ENCODE measurements around the gene FAM180A.

FAM180A gene

GRCh38 chr7:135692055-135692454 is 56.6 kb downstream of the FAM180A start:
- no peak for DNase-seq (ENCODE audit: low read depth)

GRCh38 chr7:135690566-135690965 is 58.0 kb downstream of the FAM180A start:
- no peak for DNase-seq (ENCODE audit: low read depth)
- no peak overlapping the region for H3K4me3 ChIP-seq (ENCODE audit: low read depth, low read length)
- TF ChIP-seq, protein P1, sequence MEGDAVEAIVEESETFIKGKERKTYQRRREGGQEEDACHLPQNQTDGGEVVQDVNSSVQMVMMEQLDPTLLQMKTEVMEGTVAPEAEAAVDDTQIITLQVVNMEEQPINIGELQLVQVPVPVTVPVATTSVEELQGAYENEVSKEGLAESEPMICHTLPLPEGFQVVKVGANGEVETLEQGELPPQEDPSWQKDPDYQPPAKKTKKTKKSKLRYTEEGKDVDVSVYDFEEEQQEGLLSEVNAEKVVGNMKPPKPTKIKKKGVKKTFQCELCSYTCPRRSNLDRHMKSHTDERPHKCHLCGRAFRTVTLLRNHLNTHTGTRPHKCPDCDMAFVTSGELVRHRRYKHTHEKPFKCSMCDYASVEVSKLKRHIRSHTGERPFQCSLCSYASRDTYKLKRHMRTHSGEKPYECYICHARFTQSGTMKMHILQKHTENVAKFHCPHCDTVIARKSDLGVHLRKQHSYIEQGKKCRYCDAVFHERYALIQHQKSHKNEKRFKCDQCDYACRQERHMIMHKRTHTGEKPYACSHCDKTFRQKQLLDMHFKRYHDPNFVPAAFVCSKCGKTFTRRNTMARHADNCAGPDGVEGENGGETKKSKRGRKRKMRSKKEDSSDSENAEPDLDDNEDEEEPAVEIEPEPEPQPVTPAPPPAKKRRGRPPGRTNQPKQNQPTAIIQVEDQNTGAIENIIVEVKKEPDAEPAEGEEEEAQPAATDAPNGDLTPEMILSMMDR (IDR thresholded peaks at IDR 0.05; ENCODE audit: control insufficient read depth, extremely low read depth, insufficient read depth), result no peak

More at GRCh38 chr7:135692055-135692454, 56.6 kb downstream of the FAM180A start:
- no peak overlapping the region for H3K4me3 ChIP-seq (ENCODE audit: low read depth, low read length)
- TF ChIP-seq, protein P1 (IDR thresholded peaks at IDR 0.05; ENCODE audit: control insufficient read depth, extremely low read depth, insufficient read depth), result no peak

GRCh38 chr7:135687466-135687865 is 61.1 kb downstream of the FAM180A start:
- TF ChIP-seq, protein P1 (IDR thresholded peaks at IDR 0.05; ENCODE audit: control insufficient read depth, extremely low read depth, insufficient read depth), result no peak
- no peak for DNase-seq (ENCODE audit: low read depth)
- no peak overlapping the region for H3K4me3 ChIP-seq (ENCODE audit: low read depth, low read length)

- no peak overlapping the region for H3K4me3 ChIP-seq (ENCODE audit: low read depth, low read length)
- no peak for DNase-seq (ENCODE audit: low read depth)
- TF ChIP-seq, protein P1 (IDR thresholded peaks at IDR 0.05; ENCODE audit: control insufficient read depth, extremely low read depth, insufficient read depth), result no peak
Observed at GRCh38 chr7:135685306-135686084, 63.1 kb downstream of the FAM180A start.

GRCh38 chr7:135684699-135685098 is 63.9 kb downstream of the FAM180A start:
- DNase-seq (ENCODE audit: low read depth), result no peak
- TF ChIP-seq, protein P1 (IDR thresholded peaks at IDR 0.05; ENCODE audit: control insufficient read depth, extremely low read depth, insufficient read depth), result no peak
- no peak overlapping the region for H3K4me3 ChIP-seq (ENCODE audit: low read depth, low read length)

GRCh38 chr7:135684136-135684535 is 64.5 kb downstream of the FAM180A start:
- TF ChIP-seq, protein P1 (IDR thresholded peaks at IDR 0.05; ENCODE audit: control insufficient read depth, extremely low read depth, insufficient read depth), result no peak
- no peak for DNase-seq (ENCODE audit: low read depth)

GRCh38 chr7:135683609-135684008 is 65.0 kb downstream of the FAM180A start:
- H3K4me3 ChIP-seq (ENCODE audit: low read depth, low read length), result no peak overlapping the region
- TF ChIP-seq, protein P1 (IDR thresholded peaks at IDR 0.05; ENCODE audit: control insufficient read depth, extremely low read depth, insufficient read depth), result no peak
- no peak for DNase-seq (ENCODE audit: low read depth)

More at GRCh38 chr7:135684136-135684535, 64.5 kb downstream of the FAM180A start:
- H3K4me3 ChIP-seq (ENCODE audit: low read depth, low read length), result no peak overlapping the region

All from LNCaP clone FGC (cell line).